K562 (cell line): ENCODE data around the gene HNRNPF. TPM values are rescaled to one million over a fixed set of nuclear protein-coding genes. Genes with fewer than 3 reads are reported as not detected.

Experiments used
- ARID1B ChIP-seq: fragments of 450-650 bp; IDR thresholded peaks from 2 replicates; pipeline ENCODE4 v1.6.1; 2016; ENCODE audit warnings: antibody characterized with exemption, mild to moderate bottlenecking, inconsistent platforms
- ASH1L ChIP-seq: fragments of 450-650 bp; IDR thresholded peaks from 2 replicates; pipeline ENCODE4 v1.6.1; 2018; ENCODE audit warnings: borderline replicate concordance, mild to moderate bottlenecking, low read depth; ENCODE audit not compliant: partially characterized antibody
- BRD9 ChIP-seq: fragments of 450-650 bp; IDR thresholded peaks from 2 replicates; pipeline ENCODE4 v1.6.1; 2018; ENCODE audit warnings: low read depth; ENCODE audit not compliant: partially characterized antibody
- C11orf30 ChIP-seq: fragments of 450-650 bp; IDR thresholded peaks from 2 replicates; pipeline ENCODE4 v1.6.1; 2016; ENCODE audit warnings: low read depth, mild to moderate bottlenecking
- CBFA2T3 ChIP-seq: fragments of 450-650 bp; IDR thresholded peaks from 2 replicates; pipeline ENCODE4 v1.6.1; 2017
- CEBPB ChIP-seq: fragments of 450-650 bp; IDR thresholded peaks from 2 replicates; pipeline ENCODE4 v1.6.1; 2016; ENCODE audit warnings: missing genetic modification characterization, missing compliant biosample characterization
- GTF2A2 ChIP-seq: IDR thresholded peaks from 2 replicates; pipeline ENCODE4 v1.6.1; 2016; ENCODE audit warnings: mild to moderate bottlenecking, missing genetic modification characterization, missing compliant biosample characterization
- HNRNPUL1 ChIP-seq: fragments of 200-400 bp; formaldehyde crosslinking; IDR thresholded peaks from 2 replicates; pipeline ENCODE4 v1.6.1; 2017; ENCODE audit warnings: low read length
- JUND ChIP-seq, 2 experiments: IDR thresholded peaks; 2 replicates in 1 of 2; 3 replicates in 1 of 2; pipeline ENCODE4 v1.6.1; 2011; ENCODE audit warnings: borderline replicate concordance in 2 of 2, low read depth in 2 of 2, low read length in 2 of 2, improper control_type of control experiment in 1 of 2, missing biosample characterization in 1 of 2, missing genetic modification characterization in 1 of 2, missing genetic modification reagents in 1 of 2
- KDM4B ChIP-seq, 2 experiments: fragments of 450-650 bp in 1 of 2; sonication (generic) in 1 of 2; IDR thresholded peaks; 2 replicates each; pipeline ENCODE4 v1.6.1; 2016 to 2017; ENCODE audit warnings: borderline replicate concordance in 2 of 2, antibody characterized with exemption in 1 of 2, low read depth in 1 of 2, mild to moderate bottlenecking in 1 of 2
- MAFG ChIP-seq: fragments of 450-650 bp; conservative IDR thresholded peaks from 2 replicates; pipeline ENCODE4 v1.6.1; 2016; ENCODE audit warnings: missing genetic modification characterization, missing compliant biosample characterization
- MBD1 ChIP-seq: fragments of 250-450 bp; sonication (Bioruptor Pico); IDR thresholded peaks from 2 replicates; pipeline ENCODE4 v1.8.0; 2022; ENCODE audit warnings: inconsistent platforms
- MLLT1 ChIP-seq, 2 experiments: fragments of 450-650 bp; IDR thresholded peaks; 2 replicates each; pipeline ENCODE4 v1.6.1; 2016
- MYC ChIP-seq, 2 experiments: fragments of 250-450 bp in 1 of 2; sonication (Bioruptor Pico) in 1 of 2; IDR thresholded peaks; 2 replicates each; pipeline versions ENCODE4 v1.5.1 to v1.6.1; 2012 to 2021; ENCODE audit warnings: low read depth in 2 of 2, borderline replicate concordance in 1 of 2, improper control_type of control experiment in 1 of 2, low read length in 1 of 2, mild to moderate bottlenecking in 1 of 2, moderate library complexity in 1 of 2
- NCOR1 ChIP-seq: fragments of 450-650 bp; IDR thresholded peaks from 2 replicates; pipeline ENCODE4 v1.6.1; 2016; ENCODE audit warnings: mild to moderate bottlenecking, moderate library complexity
- NFIX ChIP-seq: fragments of 250-450 bp; sonication (Bioruptor Pico); IDR thresholded peaks from 2 replicates; pipeline ENCODE4 v1.4.0; 2020; ENCODE audit warnings: low read depth, mild to moderate bottlenecking, moderate library complexity
- PHB2 ChIP-seq: fragments of 450-650 bp; IDR thresholded peaks from 2 replicates; pipeline ENCODE4 v1.6.1; 2017; ENCODE audit warnings: low read depth
- POLR2AphosphoS5 ChIP-seq: IDR thresholded peaks from 2 replicates; pipeline ENCODE4 v1.6.1; 2011; ENCODE audit warnings: mild to moderate bottlenecking, low read depth, low read length, moderate library complexity; ENCODE audit not compliant: control insufficient read depth, insufficient read depth
- RBBP5 ChIP-seq: fragments of 200-600 bp; sonication (generic); IDR thresholded peaks from 2 replicates; pipeline ENCODE4 v1.6.1; 2012; ENCODE audit warnings: borderline replicate concordance, mild to moderate bottlenecking, low read length, control low read depth, inconsistent platforms; ENCODE audit not compliant: insufficient read depth, poor library complexity, severe bottlenecking
- RFX7 ChIP-seq: fragments of 250-450 bp; sonication (Bioruptor Pico); IDR thresholded peaks from 2 replicates; pipeline ENCODE4 v1.5.1; 2021; ENCODE audit warnings: mild to moderate bottlenecking
- SMAD4 ChIP-seq: fragments of 250-450 bp; sonication (Bioruptor Pico); conservative IDR thresholded peaks from 2 replicates; pipeline ENCODE4 v1.8.0; 2021; ENCODE audit warnings: inconsistent platforms, mild to moderate bottlenecking, moderate library complexity
- TAL1 ChIP-seq: fragments of 450-650 bp; IDR thresholded peaks from 2 replicates; pipeline ENCODE4 v1.6.1; 2016; ENCODE audit warnings: mild to moderate bottlenecking
- TCF3 ChIP-seq: sonication (generic); formaldehyde crosslinking; IDR thresholded peaks from 2 replicates; pipeline ENCODE4 v1.4.0; 2020; ENCODE audit warnings: mild to moderate bottlenecking, missing genetic modification reagents
- TEAD4 ChIP-seq, 2 experiments: sonication (generic) in 1 of 2; formaldehyde crosslinking in 1 of 2; IDR thresholded peaks; 2 replicates each; pipeline versions ENCODE4 v1.6.1 to v1.8.0; 2012 to 2022; ENCODE audit warnings: borderline replicate concordance in 1 of 2, inconsistent platforms in 1 of 2, low read length in 1 of 2, mild to moderate bottlenecking in 1 of 2, missing genetic modification reagents in 1 of 2
- YY1 ChIP-seq, 3 experiments: IDR thresholded peaks; 2 replicates each; pipeline ENCODE4 v1.6.1; 2011; ENCODE audit warnings: low read length in 2 of 3, mild to moderate bottlenecking in 2 of 3, moderate library complexity in 2 of 3, borderline replicate concordance in 1 of 3, control low read depth in 1 of 3, low read depth in 1 of 3; ENCODE audit not compliant: insufficient read depth in 3 of 3, insufficient replicate concordance in 2 of 3, control insufficient read depth in 1 of 3, insufficient read length in 1 of 3; ENCODE audit errors: extremely low read depth in 1 of 3
- polyA plus RNA-seq, 8 experiments: library from polyadenylated mRNA; depleted of rRNA in 4 of 8; stranded (reverse) in 5 of 8; unstranded in 3 of 8; fragments of >200 nt; fragmentation: Nextera tagmentation in 2 of 8; fragmentation: Illumina TruSeq in 1 of 8; extraction: Ambion mirVana in 2 of 8; extraction: Trizol in 1 of 8; gene quantifications; 2 replicates each; pipeline versions ENCODE4 v1.2.1 to v1.2.3, GENCODE V29; 2011 to 2014; ENCODE audit warnings: inconsistent platforms in 1 of 8, missing spikeins in 1 of 8
- total RNA-seq, 7 experiments: library from RNA; depleted of rRNA in 6 of 7; stranded (reverse); fragments of >200 nt in 6 of 7; fragmentation: Illumina TruSeq in 2 of 7; extraction: Trizol in 2 of 7; gene quantifications; 2 replicates each; pipeline versions ENCODE4 v1.2.1 to v1.2.3, GENCODE V29; 2011 to 2021; ENCODE audit warnings: low replicate concordance in 1 of 7

HNRNPF gene
- total and polyA plus RNA-seq, 9 of the 15 experiments (the other 6 are each of a cell fraction or from before 2014, with no cell fraction given): 192 to 489 (median 416) TPM

GRCh38 chr10:43389867-43390266 is 19.1 kb downstream of the HNRNPF start (continued):
- TF ChIP-seq JUND (IDR thresholded peaks at IDR 0.05; ENCODE audit: borderline replicate concordance, low read depth, low read length): no peak
- peak; percentile 31; the same call in 1 of the 3 replicates for TF ChIP-seq JUND (tag; IDR thresholded peaks at IDR 0.05; ENCODE audit: borderline replicate concordance, low read depth, low read length)
- TF ChIP-seq KDM4B (IDR thresholded peaks at IDR 0.05; ENCODE audit: borderline replicate concordance in 2 of 2, low read depth in 1 of 2): no peak
- no peak for TF ChIP-seq HNRNPUL1
- TF ChIP-seq C11orf30: peak; percentile 15; the same call in 1 of the 2 replicates
- TF ChIP-seq SMAD4: no peak
- no peak for TF ChIP-seq MBD1 (CRISPR knock-in tag)
- TF ChIP-seq MYC (IDR thresholded peaks at IDR 0.05; ENCODE audit: low read depth, low read length): peak; percentile 30; the same call in 1 of the 2 replicates
- TF ChIP-seq MYC (CRISPR knock-in tag; IDR thresholded peaks at IDR 0.05; ENCODE audit: borderline replicate concordance, low read depth): no peak
- peak; percentile 18; the same call in 1 of the 2 replicates for TF ChIP-seq TEAD4 (IDR thresholded peaks at IDR 0.05; ENCODE audit: low read length)
- no peak for TF ChIP-seq TEAD4 (CRISPR knock-in tag; IDR thresholded peaks at IDR 0.05; ENCODE audit: borderline replicate concordance)
- no peak for TF ChIP-seq NFIX (CRISPR knock-in tag)
- TF ChIP-seq RFX7 (CRISPR knock-in tag): no peak
- TF ChIP-seq POLR2AphosphoS5: peak; percentile 45; the same call in 1 of the 2 replicates
- TF ChIP-seq NCOR1: peak; percentile 37; the same call in 1 of the 2 replicates
- TF ChIP-seq GTF2A2: no peak
- peak; percentile 61; the same call in 1 of the 2 replicates for TF ChIP-seq TCF3 (CRISPR knock-in tag)
- TF ChIP-seq YY1 (IDR thresholded peaks at IDR 0.05; ENCODE audit: borderline replicate concordance in 1 of 3, control insufficient read depth in 1 of 3, extremely low read depth in 1 of 3, insufficient read depth in 3 of 3, insufficient read length in 1 of 3, insufficient replicate concordance in 2 of 3, low read depth in 1 of 3, low read length in 2 of 3): peak in 1 of 3 experiments; percentile 25
- no peak for TF ChIP-seq PHB2
- TF ChIP-seq ARID1B: peak; percentile 58
- TF ChIP-seq CBFA2T3: peak; percentile 64
- peak; percentile 54; the same call in 1 of the 2 replicates for TF ChIP-seq TAL1
- peak; percentile 16 for TF ChIP-seq RBBP5
- TF ChIP-seq CEBPB (tag): 0 out of 2 replicates have a peak, but pooled peaks have one; percentile 27
- no peak for TF ChIP-seq BRD9
- TF ChIP-seq MAFG (tag): 0 out of 2 replicates have a peak, but pooled peaks have one; percentile 5
- TF ChIP-seq MLLT1 (IDR thresholded peaks at IDR 0.05): no peak
- no peak for TF ChIP-seq ASH1L
